ENCODE results near the gene NMBR.
"Not testable (repeated sequence)": the region's sequence is repeated elsewhere in the genome, so short reads cannot be mapped to it uniquely, and the experiment has no call there.

Gene NMBR

GRCh38 chr6:142146828-142147662, at the start of gene NMBR, which contains the start of gene VTA1:
NMBR (minus strand) TSS chr6:142147122; CDS start chr6:142088658, 58,464 bp downstream.
VTA1 (plus strand) TSS chr6:142147263; CDS start chr6:142147288, 25 bp downstream.
- DNase-seq, result peak; percentile 88

DNA sequence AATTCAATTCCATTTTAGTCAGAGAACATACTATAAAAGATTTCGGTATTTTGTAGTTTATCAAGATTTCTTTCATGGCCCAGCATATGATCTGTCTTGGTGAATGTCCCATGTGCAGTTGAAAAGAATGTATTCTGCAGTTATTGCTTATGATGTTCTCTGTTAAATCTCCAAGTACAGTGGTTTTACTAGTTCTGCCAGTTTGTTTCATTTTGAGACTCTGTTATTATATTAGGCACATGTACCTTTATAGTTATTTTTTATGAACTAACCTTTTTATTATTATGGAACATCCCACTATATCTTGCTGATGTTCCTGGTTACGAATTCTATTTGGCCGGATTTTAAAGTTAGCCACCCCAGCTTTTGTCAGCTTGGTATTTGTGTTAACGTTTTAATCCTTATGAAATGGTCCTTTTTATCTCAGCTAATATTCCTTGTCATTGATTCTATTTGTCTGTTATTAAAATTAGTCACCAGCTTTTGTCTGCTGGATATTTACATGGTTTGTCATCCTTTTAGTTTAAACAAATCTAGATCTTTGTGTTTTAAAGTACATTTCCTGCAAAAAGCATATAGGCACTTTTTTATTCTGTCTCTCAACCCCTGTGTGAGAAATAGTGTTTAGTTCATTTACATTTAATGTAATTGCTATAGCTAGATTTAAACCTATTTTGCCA, 49.1 kb upstream of the NMBR start:
- DNase-seq, result no peak

DNA sequence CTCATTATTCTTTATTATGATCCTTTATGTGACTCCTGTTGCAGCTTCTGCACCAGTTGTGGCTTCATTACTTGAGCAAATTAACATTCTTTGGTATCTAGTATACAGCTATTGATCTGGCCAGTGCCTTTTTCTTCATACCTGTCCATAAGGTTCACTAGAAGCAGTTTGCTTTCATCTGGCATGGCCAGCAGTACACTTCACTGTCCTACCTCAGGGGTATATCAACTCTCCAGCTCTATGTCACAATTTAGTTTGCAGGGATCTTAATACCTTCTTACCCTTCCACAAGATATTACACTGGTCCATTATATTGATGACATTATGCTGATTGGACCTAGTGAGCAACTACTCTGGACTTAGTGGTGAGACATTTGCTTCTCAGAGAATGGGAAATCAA, 46.7 kb upstream of the NMBR start:
- DNase-seq, result no peak

DNA sequence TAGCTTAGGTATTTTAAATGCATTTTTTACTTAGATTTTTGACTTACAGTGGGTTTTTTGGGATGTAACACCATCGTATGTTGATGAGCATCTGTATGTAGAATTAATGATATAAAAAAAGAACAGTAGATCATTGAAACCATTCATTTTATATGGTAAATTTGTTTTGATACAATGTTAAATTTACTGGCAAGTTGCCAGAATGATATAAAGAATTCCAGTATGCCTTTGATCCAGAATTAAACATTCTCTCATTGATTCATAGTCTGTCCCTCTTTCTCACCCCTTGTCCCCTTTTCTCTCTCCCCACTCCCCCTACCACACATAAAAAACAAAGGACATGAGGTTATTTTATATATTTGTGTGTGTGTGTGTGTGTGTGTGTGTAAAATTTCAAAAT, 45.4 kb upstream of the NMBR start:
- DNase-seq, result no peak

- DNase-seq, result no peak
These were observed 42.1 kb upstream of the NMBR start for GRCh38 chr6:142189057-142189456.

- not testable (repeated sequence) for DNase-seq
These were observed 41.4 kb upstream of the NMBR start for GRCh38 chr6:142188341-142188740.

GRCh38 chr6:142187209-142187608, 40.3 kb upstream of the NMBR start:
- DNase-seq, result no peak

- no peak for DNase-seq
These were observed 38.7 kb upstream of the NMBR start for GRCh38 chr6:142185641-142186040.

DNA sequence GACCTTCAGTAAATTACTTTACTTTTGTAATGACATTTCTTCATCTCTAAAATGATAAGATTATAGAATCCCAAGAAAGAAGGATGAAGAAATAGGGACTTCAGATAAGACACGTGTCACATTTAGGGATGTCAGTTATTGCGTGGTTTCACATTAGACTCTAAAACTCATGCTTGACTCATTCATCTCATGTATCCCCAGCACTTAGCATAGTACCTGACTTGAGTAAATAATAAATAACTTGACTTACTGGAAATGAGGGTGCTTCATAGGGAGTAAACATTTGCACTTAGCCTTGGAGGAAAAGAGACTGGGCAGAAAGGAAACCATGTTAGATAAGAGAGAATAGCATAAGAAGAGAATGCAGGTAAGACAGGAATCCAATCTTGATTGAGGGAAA, 37.4 kb upstream of the NMBR start:
- no peak for DNase-seq

GRCh38 chr6:142183351-142183750, 36.4 kb upstream of the NMBR start:
- DNase-seq, result no peak

DNA sequence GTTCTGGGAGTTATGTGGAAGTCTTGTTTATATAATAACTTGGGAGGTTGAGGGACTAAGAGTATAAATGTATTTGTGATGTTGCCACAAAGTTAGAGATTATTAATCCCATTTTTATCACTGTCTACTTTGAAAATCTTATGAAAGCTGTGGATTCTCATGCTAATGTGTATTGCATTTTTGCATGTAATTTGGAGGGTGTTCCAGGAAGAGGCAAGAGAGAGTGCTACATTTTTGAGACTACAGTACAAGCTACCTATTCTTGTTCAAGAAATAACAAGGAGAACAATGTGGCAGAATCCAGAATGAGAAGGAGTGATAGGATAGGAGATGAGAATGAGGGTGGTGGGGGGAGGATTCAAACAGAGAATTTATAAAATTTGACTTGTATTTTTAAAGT, 35.1 kb upstream of the NMBR start:
- DNase-seq, result no peak

DNA sequence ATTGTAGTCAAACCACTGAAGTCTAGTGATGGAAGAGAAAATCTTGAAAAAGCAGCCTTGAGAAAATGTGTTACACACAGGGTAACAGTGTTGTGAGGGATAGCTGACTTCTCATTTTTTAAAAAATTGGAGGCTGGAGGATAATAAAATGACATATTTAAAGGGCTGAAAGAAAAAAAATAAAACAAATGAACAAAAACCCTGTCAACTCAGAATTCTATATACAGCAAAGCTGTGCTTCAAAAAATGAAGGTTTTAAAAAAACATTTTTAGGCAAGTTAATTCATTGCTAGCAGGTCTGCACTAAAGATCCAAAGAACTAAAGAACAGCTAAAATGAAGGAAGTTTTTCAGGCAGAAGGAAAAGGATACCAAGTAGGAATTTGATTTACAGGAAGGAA, 31.2 kb upstream of the NMBR start:
- no peak for DNase-seq

GRCh38 chr6:142174703-142175102, 27.8 kb upstream of the NMBR start:
- DNase-seq, result no peak

- no peak for DNase-seq
These were observed 27.1 kb upstream of the NMBR start for GRCh38 chr6:142173980-142174379.

DNA sequence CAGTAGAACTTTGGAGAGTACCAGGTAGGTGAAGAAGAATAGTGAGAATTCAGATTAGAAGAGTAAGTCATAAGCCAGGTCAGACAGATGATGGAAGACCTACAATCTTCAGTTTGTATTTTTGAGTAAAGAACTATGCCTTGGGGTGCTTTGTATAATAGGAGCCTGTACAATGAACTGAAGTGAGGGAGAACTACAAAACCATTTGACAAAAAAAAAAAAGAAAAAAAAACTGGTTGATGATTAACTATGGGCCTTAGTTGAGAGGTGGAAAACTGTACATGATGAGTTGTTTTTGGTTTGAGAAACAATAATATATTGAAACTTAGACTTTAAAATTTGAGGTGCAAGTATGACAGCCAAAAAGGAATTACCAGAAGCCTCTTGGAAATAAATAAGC, 25.8 kb upstream of the NMBR start:
- no peak for DNase-seq

- DNase-seq, result no peak
These were observed 24.4 kb upstream of the NMBR start for GRCh38 chr6:142171351-142171750.

DNA sequence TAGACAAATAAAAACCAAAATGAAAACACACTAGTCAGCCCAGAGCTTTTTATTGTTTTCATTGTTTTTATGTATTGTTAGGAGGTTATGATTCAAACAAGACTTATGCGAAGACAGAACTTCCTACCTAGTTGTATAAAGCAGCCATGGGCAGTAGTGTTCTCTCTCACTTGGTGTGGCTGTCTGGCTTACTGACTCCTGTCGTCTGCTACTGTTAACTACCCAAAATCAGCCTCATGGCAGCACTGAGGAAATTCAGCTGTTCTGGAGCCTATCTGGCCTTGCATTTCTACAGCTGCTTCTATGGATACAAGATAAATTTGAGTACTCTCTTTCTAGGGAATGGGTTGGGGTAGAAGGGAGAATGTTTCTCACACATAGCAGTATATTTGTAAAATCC, 20.6 kb upstream of the NMBR start:
- no peak for DNase-seq

GRCh38 chr6:142167071-142167470, 20.1 kb upstream of the NMBR start:
- DNase-seq, result no peak

GRCh38 chr6:142165227-142165626, 18.3 kb upstream of the NMBR start:
- DNase-seq, result no peak

GRCh38 chr6:142162780-142163179, 15.9 kb upstream of the NMBR start:
- no peak for DNase-seq

DNA sequence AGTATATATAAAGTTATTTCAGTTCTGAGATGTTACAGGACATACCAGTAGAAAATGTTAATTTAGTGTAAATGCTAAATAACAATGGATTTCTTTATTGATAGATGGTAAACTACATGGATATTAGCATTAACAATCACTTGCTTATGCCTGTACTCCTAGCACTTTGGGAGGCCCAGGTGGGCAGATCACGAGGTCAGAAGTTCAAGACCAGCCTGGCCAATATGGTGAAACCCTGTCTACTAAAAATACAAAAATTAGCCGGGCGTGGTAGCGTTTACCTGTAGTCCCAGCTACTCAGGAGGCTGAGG, 9.8 kb upstream of the NMBR start:
- not testable (repeated sequence) for DNase-seq

DNA sequence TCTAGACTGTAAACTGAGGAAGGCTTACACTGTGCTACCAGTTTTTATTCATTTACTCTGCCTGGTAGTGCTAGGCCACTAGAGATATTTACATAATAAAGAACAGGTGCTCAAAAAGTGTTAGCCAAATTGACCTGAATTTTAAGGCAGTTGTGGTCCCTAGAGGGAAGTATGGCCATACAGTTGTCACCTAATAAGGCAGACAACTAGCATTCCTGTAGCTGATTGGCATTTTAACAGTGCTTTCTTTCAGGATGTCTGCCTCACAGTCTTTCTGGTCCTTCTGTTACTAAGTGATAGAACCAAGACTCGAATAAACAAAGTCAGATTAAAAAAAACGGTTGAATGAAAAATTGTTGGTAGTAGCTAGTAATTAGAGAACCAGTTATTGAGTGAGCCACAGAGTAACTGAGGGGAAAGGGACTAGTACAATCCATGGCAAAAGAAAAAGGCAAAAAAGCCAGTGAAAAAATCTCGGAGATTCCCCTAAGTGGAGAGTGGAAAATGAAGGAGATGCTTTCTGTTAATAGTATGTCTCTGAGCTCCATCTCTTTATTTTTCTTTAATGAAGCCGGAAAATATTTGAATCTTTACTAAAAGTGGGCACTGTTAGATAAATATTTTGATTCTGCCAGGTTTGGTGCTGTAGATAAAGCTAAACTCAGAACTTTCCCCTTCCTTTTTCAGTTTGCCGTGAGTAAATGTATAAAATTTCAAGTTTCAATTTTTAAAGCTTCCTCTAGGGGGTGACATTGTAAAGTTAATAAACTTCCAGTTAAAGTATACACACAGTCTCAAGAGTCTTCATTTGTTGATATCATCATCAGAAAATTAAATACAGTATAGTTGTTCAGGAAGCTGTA, 9.2 kb upstream of the NMBR start:
- no peak for DNase-seq

DNA sequence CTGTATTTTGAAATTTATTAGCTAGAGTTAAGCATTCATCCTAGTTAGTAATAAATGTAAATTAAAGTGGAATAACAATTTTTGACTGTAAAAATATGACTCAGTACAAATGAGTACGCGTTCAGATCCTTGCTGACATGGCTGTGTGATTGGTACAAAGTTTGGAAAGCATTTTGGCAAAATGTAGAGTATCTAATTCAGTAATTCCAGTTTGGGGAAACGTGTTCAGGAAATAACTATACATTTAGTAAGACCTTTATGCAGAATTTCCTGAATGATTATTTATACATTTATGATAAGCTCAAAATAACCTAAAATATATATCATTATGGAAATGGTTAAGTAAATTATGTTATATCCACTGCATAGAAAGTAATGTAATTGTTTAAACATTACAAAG, 8.2 kb upstream of the NMBR start:
- no peak for DNase-seq

DNA sequence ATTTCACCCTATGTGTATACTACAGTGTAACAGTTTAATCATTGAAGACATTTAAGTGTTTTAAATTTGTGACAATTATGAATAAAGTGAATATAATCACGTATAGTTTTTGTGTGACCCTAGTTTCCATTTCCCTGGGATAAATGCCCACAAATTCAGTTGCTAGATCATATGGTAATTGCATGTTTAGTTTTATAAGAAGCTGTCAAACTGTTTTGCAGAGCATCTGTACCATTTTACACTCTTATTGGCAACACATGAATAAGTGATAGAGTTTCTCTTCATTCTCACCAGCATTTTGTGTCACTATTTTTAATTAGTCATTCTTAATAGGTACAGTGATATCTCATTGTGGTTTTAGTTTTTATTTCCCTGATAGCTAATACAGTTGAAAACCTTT, 7.4 kb upstream of the NMBR start:
- DNase-seq, result no peak

All from GOT3 (cell line).